ENCODE results near the gene BCKDHA.
"Not testable (repeated sequence)": the region's sequence is repeated elsewhere in the genome, so short reads cannot be mapped to it uniquely, and the experiment has no call there.

Gene BCKDHA

GRCh38 chr19:41362143-41362847 lies 35.3 kb upstream of the BCKDHA start:
- peaks cover 2% of the 10 kb centered on the region for H3K36me3 Mint-ChIP-seq (ENCODE audit: low read depth)
- H3K4me3 Mint-ChIP-seq: no peak overlapping the region
- H3K9me3 Mint-ChIP-seq: no peaks in the 10 kb centered on the region
- no peak for DNase-seq
- H3K4me1 Mint-ChIP-seq: peaks cover 46% of the 10 kb centered on the region
- H3K27ac Mint-ChIP-seq: peak overlapping the region; percentile 60
- H3K27me3 Mint-ChIP-seq: no peaks in the 10 kb centered on the region
- ATAC-seq: no peak

GRCh38 chr19:41363371-41363752 lies 34.3 kb upstream of the BCKDHA start:
- Mint-ChIP-seq H3K27ac (peak overlapping the region; percentile 99), H3K4me3 (peak overlapping the region; percentile 97), H3K4me1 (peaks cover 35% of the 10 kb centered on the region), H3K36me3 (ENCODE audit: low read depth) (peaks cover 2% of the 10 kb centered on the region), H3K27me3 (no peaks in the 10 kb centered on the region), H3K9me3 (no peaks in the 10 kb centered on the region)
- ATAC-seq (no peak), DNase-seq (no peak)

- Mint-ChIP-seq H3K4me1 (peaks cover 32% of the 10 kb centered on the region), H3K36me3 (ENCODE audit: low read depth) (peaks cover 2% of the 10 kb centered on the region), H3K9me3 (no peaks in the 10 kb centered on the region), H3K27ac (peak within 1 kb of the TSS; percentile 99), H3K4me3 (peak within 1 kb of the TSS; percentile 97), H3K27me3 (no peaks in the 10 kb centered on the region)
- ATAC-seq (peak; percentile 94), DNase-seq (peak; percentile 96)
Observed at GRCh38 chr19:41363753-41364523, 33.7 kb upstream of the BCKDHA start, which contains the start of gene B9D2. Gene B9D2, minus strand, starts transcription at chr19:41364149. Its CDS starts 630 bp downstream, at chr19:41363519.

DNA sequence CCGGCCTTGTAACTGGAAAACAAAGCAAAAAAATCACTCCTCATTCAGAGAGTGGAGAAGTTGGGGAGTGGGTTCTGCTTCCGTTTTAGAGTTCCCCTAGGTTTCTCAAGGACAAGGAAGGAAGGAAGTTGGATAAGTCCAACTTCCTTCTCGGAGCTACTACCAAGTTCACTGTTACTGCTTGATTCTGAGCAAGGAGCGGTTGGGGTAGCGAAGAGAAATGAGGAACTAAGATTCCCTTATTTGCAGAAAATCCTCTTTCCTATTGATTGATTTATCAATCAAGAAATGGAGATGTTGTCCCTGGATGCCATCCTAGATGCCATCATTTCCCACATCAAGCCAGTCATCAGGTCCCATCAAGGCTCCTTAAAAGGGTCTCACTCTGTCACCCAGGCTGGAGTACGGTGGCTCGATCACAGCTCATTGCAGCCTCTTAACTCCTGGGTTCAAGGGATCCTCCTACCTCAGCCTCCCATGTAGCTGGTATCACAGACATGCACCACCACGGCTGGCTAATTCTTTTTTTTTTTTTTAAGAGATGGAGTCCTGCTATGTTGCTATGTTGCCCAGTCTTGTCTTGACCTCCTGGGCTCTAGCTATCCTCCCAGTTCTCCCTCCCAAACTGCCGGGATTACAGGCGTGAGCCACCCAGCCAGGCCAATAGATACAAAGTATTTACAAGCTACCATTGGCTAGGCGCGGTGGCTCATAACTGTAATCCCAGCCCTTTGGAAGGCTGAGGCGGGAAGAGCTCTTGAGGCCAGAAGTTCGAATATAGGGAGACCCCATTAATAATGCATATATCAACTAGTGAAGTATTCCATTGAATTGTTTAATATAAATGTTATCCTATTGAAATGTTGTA lies 32.9 kb upstream of the BCKDHA start:
- DNase-seq (no peak), ATAC-seq (no peak)
- peaks cover 31% of the 10 kb centered on the region for H3K4me1 Mint-ChIP-seq
- H3K36me3 Mint-ChIP-seq (ENCODE audit: low read depth): peaks cover 2% of the 10 kb centered on the region
- H3K27ac Mint-ChIP-seq: peak overlapping the region; percentile 99
- peak overlapping the region; percentile 97 for H3K4me3 Mint-ChIP-seq
- no peaks in the 10 kb centered on the region for H3K9me3 Mint-ChIP-seq
- no peaks in the 10 kb centered on the region for H3K27me3 Mint-ChIP-seq

GRCh38 chr19:41366089-41366488 lies 31.5 kb upstream of the BCKDHA start:
- Mint-ChIP-seq H3K4me3 (no peak overlapping the region), H3K27ac (peak overlapping the region; percentile 35), H3K36me3 (ENCODE audit: low read depth) (peaks cover 2% of the 10 kb centered on the region), H3K4me1 (peaks cover 27% of the 10 kb centered on the region), H3K9me3 (no peaks in the 10 kb centered on the region), H3K27me3 (no peaks in the 10 kb centered on the region)
- ATAC-seq (no peak), DNase-seq (no peak)

GRCh38 chr19:41367848-41368301 lies 29.7 kb upstream of the BCKDHA start:
- DNase-seq (no peak), ATAC-seq (no peak)
- no peaks in the 10 kb centered on the region for H3K9me3 Mint-ChIP-seq
- H3K4me3 Mint-ChIP-seq: no peak overlapping the region
- peaks cover 23% of the 10 kb centered on the region for H3K4me1 Mint-ChIP-seq
- peaks cover 2% of the 10 kb centered on the region for H3K36me3 Mint-ChIP-seq (ENCODE audit: low read depth)
- no peaks in the 10 kb centered on the region for H3K27me3 Mint-ChIP-seq
- no peak overlapping the region for H3K27ac Mint-ChIP-seq

GRCh38 chr19:41369769-41370168 lies 27.8 kb upstream of the BCKDHA start:
- DNase-seq: no peak
- peaks cover 9% of the 10 kb centered on the region for H3K4me1 Mint-ChIP-seq
- H3K27ac Mint-ChIP-seq: no peak overlapping the region
- no peak for ATAC-seq
- peaks cover 2% of the 10 kb centered on the region for H3K36me3 Mint-ChIP-seq (ENCODE audit: low read depth)
- H3K27me3 Mint-ChIP-seq: no peaks in the 10 kb centered on the region
- H3K4me3 Mint-ChIP-seq: no peak overlapping the region
- H3K9me3 Mint-ChIP-seq: no peaks in the 10 kb centered on the region

GRCh38 chr19:41371119-41371518 lies 26.5 kb upstream of the BCKDHA start:
- not testable (repeated sequence) for ATAC-seq; H3K27me3 Mint-ChIP-seq; H3K9me3 Mint-ChIP-seq; DNase-seq; H3K4me3 Mint-ChIP-seq; H3K36me3 Mint-ChIP-seq (ENCODE audit: low read depth)
- peak overlapping the region; percentile 22 for H3K27ac Mint-ChIP-seq
- peaks cover 10% of the 10 kb centered on the region for H3K4me1 Mint-ChIP-seq

DNA sequence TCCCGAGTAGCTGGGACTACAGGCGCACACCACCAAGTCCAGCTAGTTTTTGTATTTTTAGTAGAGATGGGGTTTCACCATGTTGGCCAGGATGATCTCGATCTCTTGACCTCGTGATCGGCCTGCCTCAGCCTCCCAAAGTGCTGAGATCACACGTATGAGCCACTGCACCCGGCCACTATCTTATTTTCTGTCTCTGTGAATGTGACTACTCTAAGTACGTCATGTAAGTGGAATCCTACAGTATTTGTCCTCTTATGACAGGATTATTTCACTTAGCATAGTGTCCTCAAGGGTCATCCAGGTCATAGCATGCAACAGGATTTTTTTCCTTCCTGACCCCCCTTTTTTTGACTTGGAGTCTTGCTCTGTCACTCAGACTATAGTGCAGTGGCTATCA lies 26.1 kb upstream of the BCKDHA start:
- no peak for ATAC-seq
- Mint-ChIP-seq H3K27me3 (no peaks in the 10 kb centered on the region), H3K36me3 (ENCODE audit: low read depth) (no peaks in the 10 kb centered on the region), H3K27ac (peak overlapping the region; percentile 22), H3K9me3 (no peaks in the 10 kb centered on the region), H3K4me3 (no peak overlapping the region), H3K4me1 (peaks cover 9% of the 10 kb centered on the region)
- DNase-seq: no peak

GRCh38 chr19:41372501-41372900 lies 25.1 kb upstream of the BCKDHA start:
- Mint-ChIP-seq H3K4me3 (no peak overlapping the region), H3K36me3 (ENCODE audit: low read depth) (no peaks in the 10 kb centered on the region), H3K4me1 (peaks cover 16% of the 10 kb centered on the region), H3K27ac (no peak overlapping the region), H3K9me3 (no peaks in the 10 kb centered on the region), H3K27me3 (no peaks in the 10 kb centered on the region)
- ATAC-seq: no peak
- DNase-seq: no peak

- H3K27ac Mint-ChIP-seq: no peak overlapping the region
- H3K36me3 Mint-ChIP-seq (ENCODE audit: low read depth): no peaks in the 10 kb centered on the region
- H3K4me3 Mint-ChIP-seq: no peak overlapping the region
- peaks cover 16% of the 10 kb centered on the region for H3K4me1 Mint-ChIP-seq
- ATAC-seq (no peak), DNase-seq (no peak)
- H3K9me3 Mint-ChIP-seq: no peaks in the 10 kb centered on the region
- H3K27me3 Mint-ChIP-seq: no peaks in the 10 kb centered on the region
Observed at GRCh38 chr19:41373993-41374392, 23.6 kb upstream of the BCKDHA start.

DNA sequence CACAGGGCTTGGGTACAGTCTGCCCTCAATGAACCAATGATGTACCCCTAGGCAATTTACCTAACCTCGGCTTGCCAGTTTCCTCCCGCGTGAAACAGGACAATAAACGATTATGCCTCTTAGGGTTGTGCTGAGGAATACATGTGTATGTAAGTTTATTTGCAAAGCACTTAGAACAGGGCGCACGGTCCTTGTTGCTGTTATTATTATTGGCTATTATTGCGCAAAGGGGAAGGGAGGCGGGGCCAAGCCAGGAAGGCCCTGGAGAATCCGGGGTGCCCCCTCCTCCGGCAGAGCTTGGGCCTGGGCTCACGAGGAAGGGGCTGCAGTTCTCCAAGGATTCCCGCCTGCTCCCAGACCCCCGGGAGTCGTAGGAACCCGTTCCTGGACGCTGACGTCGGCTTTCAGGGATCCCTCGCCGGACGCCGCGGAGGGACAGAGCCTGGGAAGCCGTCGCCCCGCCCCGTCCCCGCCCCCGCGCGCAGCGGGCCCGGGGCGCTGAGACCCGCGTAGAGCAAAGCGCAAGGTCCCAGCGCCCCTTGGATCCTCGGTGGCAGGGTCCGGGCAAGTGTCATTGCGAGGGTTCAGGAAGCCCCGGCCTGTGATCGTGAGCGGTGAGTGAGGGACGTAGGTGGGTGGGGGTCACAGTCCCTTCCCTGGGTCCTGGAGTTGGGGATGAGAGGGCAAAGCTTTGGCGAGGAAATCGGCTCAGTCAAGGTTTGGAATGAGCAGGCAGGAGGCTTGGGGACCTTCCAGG lies 21.2 kb upstream of the BCKDHA start, which contains the start of gene TMEM91:
Gene TMEM91 (plus strand): TSS at position 293 of the 757 bp plus-strand sequence. CDS start 1,777 bp downstream, outside the sequence.
- DNase-seq (peak; percentile 18), ATAC-seq (peak; percentile 37)
- H3K36me3 Mint-ChIP-seq (ENCODE audit: low read depth): no peaks in the 10 kb centered on the region
- no peaks in the 10 kb centered on the region for H3K27me3 Mint-ChIP-seq
- no peaks in the 10 kb centered on the region for H3K9me3 Mint-ChIP-seq
- H3K4me3 Mint-ChIP-seq: peak within 1 kb of the TSS; percentile 60
- peaks cover 16% of the 10 kb centered on the region for H3K4me1 Mint-ChIP-seq
- H3K27ac Mint-ChIP-seq: peak within 1 kb of the TSS; percentile 7

DNA sequence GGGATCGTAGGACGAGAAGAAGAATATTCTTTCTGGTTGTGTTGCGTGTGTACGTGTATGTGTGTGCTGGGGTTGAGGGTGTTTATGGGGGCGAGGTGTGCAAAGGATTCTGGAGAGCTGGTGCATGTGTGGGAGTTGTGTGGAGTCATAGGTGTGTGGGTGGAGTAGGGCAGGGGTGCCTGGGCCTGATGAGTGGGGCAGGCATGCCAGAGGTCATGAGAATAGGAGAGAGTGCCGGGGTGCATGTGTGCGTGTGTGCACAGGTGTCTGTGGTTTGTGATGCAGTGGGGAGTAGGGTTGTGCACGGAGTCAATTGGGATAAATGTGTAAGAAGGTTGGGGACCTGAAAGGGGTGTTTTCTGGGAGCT lies 20.6 kb upstream of the BCKDHA start:
- Mint-ChIP-seq H3K36me3 (ENCODE audit: low read depth) (no peaks in the 10 kb centered on the region), H3K27me3 (no peaks in the 10 kb centered on the region), H3K27ac (peak overlapping the region; percentile 7), H3K4me3 (peak overlapping the region; percentile 60), H3K9me3 (no peaks in the 10 kb centered on the region), H3K4me1 (peaks cover 16% of the 10 kb centered on the region)
- ATAC-seq: peak; percentile 34
- DNase-seq: peak; percentile 18

Measured in activated naive CD8-positive, alpha-beta T cell treated with anti-CD3 and anti-CD28 coated beads, Interleukin-2, amount 50 U/mL, for 24 hours (primary cell).